ENCODE measurements around the gene STAT1. TPM values are rescaled to one million over a fixed set of nuclear protein-coding genes. Genes with fewer than 3 reads are reported as not detected.
A peak's percentile ranks its signal among the peaks of the same experiment; 100 is the strongest.

Gene STAT1
- total and polyA plus RNA-seq, 10 of the 15 experiments (the other 5 are each of a cell fraction or from before 2014, with no cell fraction given), result 81.8 to 398 (median 307) TPM

DNA sequence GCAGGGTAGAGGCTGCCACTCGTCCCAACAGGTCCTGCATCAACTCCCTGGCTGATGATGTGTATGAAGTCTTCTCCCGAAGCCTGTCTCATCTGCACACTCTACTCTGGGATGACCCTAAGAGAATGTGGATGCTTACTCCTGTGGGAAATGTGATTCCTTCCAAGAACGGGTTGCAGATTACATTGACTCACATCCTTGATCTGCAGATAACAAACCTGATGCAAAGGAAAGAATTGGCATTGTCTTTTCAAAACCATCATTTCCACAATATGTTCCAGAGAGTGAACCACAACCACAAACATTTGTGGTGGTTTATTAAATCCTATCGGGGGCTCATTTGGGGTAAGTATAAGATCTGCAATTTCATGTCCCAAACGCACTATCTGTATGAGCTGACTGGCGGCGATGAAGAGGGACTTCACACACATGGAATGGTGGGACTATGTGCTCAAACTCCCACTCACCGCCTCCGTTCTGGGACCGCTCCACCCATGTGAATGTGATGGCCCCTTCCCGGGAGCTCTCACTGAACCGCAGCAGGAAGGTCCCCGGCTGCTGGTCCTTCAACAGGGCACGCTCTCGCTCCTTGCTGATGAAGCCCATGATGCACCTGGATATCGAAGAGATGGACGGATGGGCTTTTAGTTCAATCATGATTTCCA lies 35.5 kb downstream of the STAT1 start:
- H3K27me3 ChIP-seq (replicated peaks in 1 of 2; ENCODE audit: control insufficient read depth in 2 of 2, insufficient read depth in 2 of 2, low read length in 1 of 2), result no peaks in the 10 kb centered on the region
- BruUV-seq (replicated peaks), result no TSS peak
- H3K4me2 ChIP-seq (ENCODE audit: control insufficient read depth, insufficient read depth), result no peak overlapping the region
- no peak overlapping the region for H3K9ac ChIP-seq (ENCODE audit: control insufficient read depth, insufficient read depth, low read length)
- SMC1A ChIA-PET (ENCODE audit: uncharacterized antibody, unreplicated experiment), result interaction anchor here (0.6 kb wide), 1 partner anchor 59 kb away, joined by 3 read pairs; no protein-coding TSS in a partner anchor
- H3K4me3 ChIP-seq, result no peak overlapping the region
- H3K79me2 ChIP-seq (ENCODE audit: control insufficient read depth, insufficient read depth, low read length), result no peaks in the 10 kb centered on the region
- peaks cover 16% of the 10 kb centered on the region for H4K20me1 ChIP-seq (ENCODE audit: control insufficient read depth, insufficient read depth)
- no peaks in the 10 kb centered on the region for H3K9me3 ChIP-seq (replicated peaks; ENCODE audit: control insufficient read depth, insufficient read depth, low read length)
- FAIRE-seq (no peak), ATAC-seq (no peak; the same call in 2 of the 3 replicates), DNase-seq (ENCODE audit: low read depth, low spot score) (no peak)
- RAD21 ChIA-PET (ENCODE audit: unreplicated experiment), result no interaction called here
- intact Hi-C loops (cut with micrococcal nuclease; ENCODE audit: unreplicated experiment), result no loop called here
- WGBS (ENCODE audit: insufficient coverage, insufficient replicate concordance, low lambda C conversion rate, missing lambda C conversion rate), result 95% methylated on average over 17 of the region's 17 CpGs
- CTCF ChIA-PET, result interaction anchor here (0.6 to 1.0 kb wide), 3 partner anchors 51 to 220 kb away, joined by 3 to 5 read pairs (median 3); no protein-coding TSS in a partner anchor
- peaks cover 52 to 92% of the 10 kb centered on the region in 2 experiments for H3K36me3 ChIP-seq (ENCODE audit: control insufficient read depth in 2 of 2, insufficient read depth in 2 of 2, low read length in 1 of 2)
- POLR2A ChIA-PET, result interaction anchor here (1.8 kb wide), 1 partner anchor 9 kb away, joined by 4 read pairs; no protein-coding TSS in a partner anchor
- H3K27ac ChIP-seq (ENCODE audit: control insufficient read depth, insufficient read depth), result no peak overlapping the region
- H3K4me1 ChIP-seq (ENCODE audit: control insufficient read depth, insufficient read depth, low read length), result no peaks in the 10 kb centered on the region
- no peak overlapping the region for H2AFZ ChIP-seq (ENCODE audit: control insufficient read depth, low read depth, low read length)
- TF ChIP-seq EED (IDR thresholded peaks at IDR 0.05; ENCODE audit: low read depth), result no peak
- no peak for TF ChIP-seq KAT2A (conservative IDR thresholded peaks at IDR 0.05; ENCODE audit: control insufficient read depth, low read depth, low read length)
- no peak for TF ChIP-seq FOXK2 (IDR thresholded peaks at IDR 0.05)
- TF ChIP-seq NRF1 (conservative IDR thresholded peaks at IDR 0.05; ENCODE audit: low read depth, low read length), result no peak
- TF ChIP-seq CEBPB (IDR thresholded peaks at IDR 0.05; ENCODE audit: borderline replicate concordance in 1 of 2, low read depth in 2 of 2, low read length in 2 of 2), result no peak
- TF ChIP-seq KLF5 (IDR thresholded peaks at IDR 0.05; ENCODE audit: partially characterized antibody), result no peak
- TF ChIP-seq POLR2AphosphoS5 (IDR thresholded peaks at IDR 0.05; ENCODE audit: low read length), result peak; percentile 78
- no peak for TF ChIP-seq MTA2 (IDR thresholded peaks at IDR 0.05; ENCODE audit: low read depth)
- TF ChIP-seq, protein P1, sequence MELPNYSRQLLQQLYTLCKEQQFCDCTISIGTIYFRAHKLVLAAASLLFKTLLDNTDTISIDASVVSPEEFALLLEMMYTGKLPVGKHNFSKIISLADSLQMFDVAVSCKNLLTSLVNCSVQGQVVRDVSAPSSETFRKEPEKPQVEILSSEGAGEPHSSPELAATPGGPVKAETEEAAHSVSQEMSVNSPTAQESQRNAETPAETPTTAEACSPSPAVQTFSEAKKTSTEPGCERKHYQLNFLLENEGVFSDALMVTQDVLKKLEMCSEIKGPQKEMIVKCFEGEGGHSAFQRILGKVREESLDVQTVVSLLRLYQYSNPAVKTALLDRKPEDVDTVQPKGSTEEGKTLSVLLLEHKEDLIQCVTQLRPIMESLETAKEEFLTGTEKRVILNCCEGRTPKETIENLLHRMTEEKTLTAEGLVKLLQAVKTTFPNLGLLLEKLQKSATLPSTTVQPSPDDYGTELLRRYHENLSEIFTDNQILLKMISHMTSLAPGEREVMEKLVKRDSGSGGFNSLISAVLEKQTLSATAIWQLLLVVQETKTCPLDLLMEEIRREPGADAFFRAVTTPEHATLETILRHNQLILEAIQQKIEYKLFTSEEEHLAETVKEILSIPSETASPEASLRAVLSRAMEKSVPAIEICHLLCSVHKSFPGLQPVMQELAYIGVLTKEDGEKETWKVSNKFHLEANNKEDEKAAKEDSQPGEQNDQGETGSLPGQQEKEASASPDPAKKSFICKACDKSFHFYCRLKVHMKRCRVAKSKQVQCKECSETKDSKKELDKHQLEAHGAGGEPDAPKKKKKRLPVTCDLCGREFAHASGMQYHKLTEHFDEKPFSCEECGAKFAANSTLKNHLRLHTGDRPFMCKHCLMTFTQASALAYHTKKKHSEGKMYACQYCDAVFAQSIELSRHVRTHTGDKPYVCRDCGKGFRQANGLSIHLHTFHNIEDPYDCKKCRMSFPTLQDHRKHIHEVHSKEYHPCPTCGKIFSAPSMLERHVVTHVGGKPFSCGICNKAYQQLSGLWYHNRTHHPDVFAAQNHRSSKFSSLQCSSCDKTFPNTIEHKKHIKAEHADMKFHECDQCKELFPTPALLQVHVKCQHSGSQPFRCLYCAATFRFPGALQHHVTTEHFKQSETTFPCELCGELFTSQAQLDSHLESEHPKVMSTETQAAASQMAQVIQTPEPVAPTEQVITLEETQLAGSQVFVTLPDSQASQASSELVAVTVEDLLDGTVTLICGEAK (IDR thresholded peaks at IDR 0.05; ENCODE audit: borderline replicate concordance), result no peak
- TF ChIP-seq, protein P2, sequence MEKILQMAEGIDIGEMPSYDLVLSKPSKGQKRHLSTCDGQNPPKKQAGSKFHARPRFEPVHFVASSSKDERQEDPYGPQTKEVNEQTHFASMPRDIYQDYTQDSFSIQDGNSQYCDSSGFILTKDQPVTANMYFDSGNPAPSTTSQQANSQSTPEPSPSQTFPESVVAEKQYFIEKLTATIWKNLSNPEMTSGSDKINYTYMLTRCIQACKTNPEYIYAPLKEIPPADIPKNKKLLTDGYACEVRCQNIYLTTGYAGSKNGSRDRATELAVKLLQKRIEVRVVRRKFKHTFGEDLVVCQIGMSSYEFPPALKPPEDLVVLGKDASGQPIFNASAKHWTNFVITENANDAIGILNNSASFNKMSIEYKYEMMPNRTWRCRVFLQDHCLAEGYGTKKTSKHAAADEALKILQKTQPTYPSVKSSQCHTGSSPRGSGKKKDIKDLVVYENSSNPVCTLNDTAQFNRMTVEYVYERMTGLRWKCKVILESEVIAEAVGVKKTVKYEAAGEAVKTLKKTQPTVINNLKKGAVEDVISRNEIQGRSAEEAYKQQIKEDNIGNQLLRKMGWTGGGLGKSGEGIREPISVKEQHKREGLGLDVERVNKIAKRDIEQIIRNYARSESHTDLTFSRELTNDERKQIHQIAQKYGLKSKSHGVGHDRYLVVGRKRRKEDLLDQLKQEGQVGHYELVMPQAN (conservative IDR thresholded peaks at IDR 0.05), result no peak
- no peak for TF ChIP-seq RB1 (IDR thresholded peaks at IDR 0.05; ENCODE audit: borderline replicate concordance)
- TF ChIP-seq TAF1 (IDR thresholded peaks at IDR 0.05; ENCODE audit: borderline replicate concordance, low read depth, low read length), result no peak
- peak; percentile 73 for TF ChIP-seq POLR2A (IDR thresholded peaks at IDR 0.05; ENCODE audit: low read depth, low read length)
- in situ Hi-C loops (cut with MboI), result no loop called here

Measured in GM12878 (cell line).